ENCODE measurements around the gene PARP16. TPM values are rescaled to one million over a fixed set of nuclear protein-coding genes. Genes with fewer than 3 reads are reported as not detected.

The PARP16 gene
- total RNA-seq, 1 experiment from 2014 or later = 4.7 TPM

- TF ChIP-seq ZNF532 (CRISPR knock-in tag; IDR thresholded peaks at IDR 0.05; ENCODE audit: borderline replicate concordance) (no peak), E2F1 (CRISPR knock-in tag; IDR thresholded peaks at IDR 0.05) (no peak), ZBTB43 (CRISPR knock-in tag; IDR thresholded peaks at IDR 0.05) (no peak), ARID4B (CRISPR knock-in tag; IDR thresholded peaks at IDR 0.05; ENCODE audit: borderline replicate concordance) (no peak), GTF2I (CRISPR knock-in tag; conservative IDR thresholded peaks at IDR 0.05) (no peak), MLX (CRISPR knock-in tag; IDR thresholded peaks at IDR 0.05) (no peak), TEAD1 (CRISPR knock-in tag; IDR thresholded peaks at IDR 0.05) (no peak), ZMAT4 (CRISPR knock-in tag; IDR thresholded peaks at IDR 0.05) (no peak), SMAD4 (CRISPR knock-in tag; IDR thresholded peaks at IDR 0.05) (no peak), JAZF1 (CRISPR knock-in tag; IDR thresholded peaks at IDR 0.05) (no peak), ZNF423 (CRISPR knock-in tag; IDR thresholded peaks at IDR 0.05) (no peak), STAT6 (CRISPR knock-in tag; conservative IDR thresholded peaks at IDR 0.05; ENCODE audit: low read depth) (no peak), GRHL2 (CRISPR knock-in tag; IDR thresholded peaks at IDR 0.05; ENCODE audit: insufficient replicate concordance, severe bottlenecking) (no peak), ZNF219 (CRISPR knock-in tag; IDR thresholded peaks at IDR 0.05; ENCODE audit: borderline replicate concordance) (no peak), FOXP1 (CRISPR knock-in tag; IDR thresholded peaks at IDR 0.05; ENCODE audit: borderline replicate concordance) (no peak), NR2C2 (CRISPR knock-in tag; IDR thresholded peaks at IDR 0.05) (no peak)
Observed at GRCh38 chr15:65208647-65209046, 78.0 kb downstream of the PARP16 start (continued).
